GM12878 (cell line): ENCODE data around the gene CDC6. TPM values are rescaled to one million over a fixed set of nuclear protein-coding genes. Genes with fewer than 3 reads are reported as not detected.
A peak's percentile ranks its signal among the peaks of the same experiment; 100 is the strongest.

Experiments used
- ATAC-seq: fragments of 200-7000 bp; cut with Tn5 transposase; 3 replicates; pipeline ENCODE4 v1.9.1; 2020; ENCODE audit warnings: mild to moderate bottlenecking, moderate library complexity
- BruUV-seq: library from RNA; stranded (reverse); fragments of 400-500 nt; replicated peaks from 2 replicates; lab custom pipeline; 2021; lab: Mats Ljungman, UMichigan
- CTCF ChIA-PET: fragments of 300-600 bp; sonication (Branson Sonifier 250); formaldehyde crosslinking; extraction: SDS; loops from one replicate; lab custom pipeline; 2021; ENCODE audit warnings: inconsistent platforms; lab: Yijun Ruan, JAX
- POLR2A ChIA-PET: fragments of 350-600 bp; formaldehyde crosslinking; extraction: SDS; loops from one replicate; lab custom pipeline; 2021; ENCODE audit warnings: inconsistent platforms; lab: Charles Lee
- RAD21 ChIA-PET: fragments of 300-600 bp; sonication (Branson Sonifier 250); formaldehyde crosslinking; loops from one replicate; lab custom pipeline; 2023; ENCODE audit warnings: antibody characterized with exemption; ENCODE audit not compliant: unreplicated experiment; lab: Charles Lee
- SMC1A ChIA-PET: fragments of 300-600 bp; sonication (Branson Sonifier 250); formaldehyde crosslinking; loops from one replicate; lab custom pipeline; 2023; ENCODE audit not compliant: unreplicated experiment, uncharacterized antibody; lab: Charles Lee
- DNase-seq: peaks from one replicate; pipeline ENCODE4 v3.0.0-alpha.2; 2011; ENCODE audit warnings: low read depth, low spot score
- FAIRE-seq: peaks from 3 replicates; lab custom pipeline; 2011; peaks lifted over from hg19 to GRCh38; lab: Jason Lieb, UNC
- H2AFZ ChIP-seq: 2 replicates; pipeline ENCODE4 v1.6.0; 2011; ENCODE audit warnings: low read depth, low read length, control low read depth; ENCODE audit not compliant: control insufficient read depth
- H3K27ac ChIP-seq: 2 replicates; pipeline ENCODE4 v1.5.1; 2011; ENCODE audit warnings: control low read depth; ENCODE audit not compliant: control insufficient read depth, insufficient read depth
- H3K27me3 ChIP-seq, 2 experiments: replicated peaks in 1 of 2; 2 replicates each; pipeline versions ENCODE4 v1.6.0 to v1.6.1; 2011; ENCODE audit warnings: low read length in 1 of 2; ENCODE audit not compliant: control insufficient read depth in 2 of 2, insufficient read depth in 2 of 2
- H3K36me3 ChIP-seq, 2 experiments: 2 replicates each; pipeline ENCODE4 v1.5.1; 2011; ENCODE audit warnings: low read length in 1 of 2; ENCODE audit not compliant: control insufficient read depth in 2 of 2, insufficient read depth in 2 of 2
- H3K4me1 ChIP-seq: 2 replicates; pipeline ENCODE4 v1.6.1; 2011; ENCODE audit warnings: mild to moderate bottlenecking, low read length, moderate library complexity, mixed read lengths; ENCODE audit not compliant: control insufficient read depth, insufficient read depth
- H3K4me2 ChIP-seq: 2 replicates; pipeline ENCODE4 v1.6.0; 2011; ENCODE audit warnings: control low read depth; ENCODE audit not compliant: control insufficient read depth, insufficient read depth
- H3K4me3 ChIP-seq: fragments of 200-600 bp; sonication (generic); 2 replicates; pipeline ENCODE4 v1.5.1; 2016
- H3K79me2 ChIP-seq: 2 replicates; pipeline ENCODE4 v1.6.0; 2011; ENCODE audit warnings: low read length; ENCODE audit not compliant: control insufficient read depth, insufficient read depth
- H3K9ac ChIP-seq: 2 replicates; pipeline ENCODE4 v1.8.0; 2011; ENCODE audit warnings: low read length, control low read depth, mixed read lengths; ENCODE audit not compliant: control insufficient read depth, insufficient read depth
- H3K9me3 ChIP-seq: replicated peaks from 3 replicates; pipeline ENCODE4 v1.5.1; 2011; ENCODE audit warnings: mild to moderate bottlenecking, low read length; ENCODE audit not compliant: control insufficient read depth, insufficient read depth
- H4K20me1 ChIP-seq: 2 replicates; pipeline ENCODE4 v1.6.0; 2011; ENCODE audit not compliant: control insufficient read depth, insufficient read depth
- RUNX3 ChIP-seq: IDR thresholded peaks from 2 replicates; pipeline ENCODE4 v1.6.1; 2012; ENCODE audit warnings: low read length, inconsistent platforms
- WGBS: methylation state at CpG from one replicate; pipeline ENCODE4 v1.1.6; 2016; ENCODE audit warnings: low lambda C conversion rate; ENCODE audit not compliant: insufficient replicate concordance, insufficient coverage; ENCODE audit errors: missing lambda C conversion rate; 5-methylcytosine and 5-hydroxymethylcytosine counted together
- in situ Hi-C: fragments of 300-500 bp; cut with MboI; formaldehyde crosslinking; loops from 9 replicates; pipeline ENCODE4 v1.14.3; 2018; ENCODE audit warnings: mixed read lengths
- intact Hi-C: fragments of 100-400 bp; cut with micrococcal nuclease; formaldehyde crosslinking; loops from one replicate; pipeline ENCODE4 v1.14.2; 2022; ENCODE audit not compliant: unreplicated experiment
- polyA plus RNA-seq, 11 experiments: library from polyadenylated mRNA; depleted of rRNA in 4 of 11; unstranded in 6 of 11; stranded (reverse) in 5 of 11; fragments of >200 nt; fragmentation: Nextera tagmentation in 4 of 11; fragmentation: Illumina TruSeq in 1 of 11; extraction: Ambion mirVana in 4 of 11; extraction: Trizol in 1 of 11; gene quantifications; 1 replicate in 1 of 11; 2 replicates in 10 of 11; pipeline versions ENCODE4 v1.2.1 to v1.2.3, GENCODE V29; 2011 to 2016; ENCODE audit warnings: inconsistent platforms in 2 of 11, missing spikeins in 2 of 11, low read depth in 1 of 11
- total RNA-seq, 4 experiments: library from RNA; depleted of rRNA in 3 of 4; stranded (reverse); fragments of >200 nt in 3 of 4; fragmentation: Illumina TruSeq in 1 of 4; extraction: Trizol in 1 of 4; gene quantifications; 2 replicates each; pipeline versions ENCODE4 v1.2.1 to v1.2.3, GENCODE V29; 2013 to 2021
- TF ChIP-seq, protein P1 (sequence below): IDR thresholded peaks from 2 replicates; pipeline ENCODE4 v1.6.1; 2011; ENCODE audit warnings: low read depth, low read length, improper control_type of control experiment, borderline replicate concordance
- TF ChIP-seq, protein P2 (sequence below): fragments of 450-650 bp; IDR thresholded peaks from 2 replicates; pipeline ENCODE4 v1.6.1; 2017; ENCODE audit warnings: low read depth, mild to moderate bottlenecking, moderate library complexity
- TF ChIP-seq, protein P3 (sequence below), 3 experiments: IDR thresholded peaks in 2 of 3; conservative IDR thresholded peaks in 1 of 3; 2 replicates each; pipeline ENCODE4 v1.5.1; 2011; ENCODE audit warnings: low read depth in 3 of 3, low read length in 3 of 3, mild to moderate bottlenecking in 3 of 3, control low read depth in 2 of 3, moderate library complexity in 2 of 3, inconsistent platforms in 1 of 3, mixed read lengths in 1 of 3; ENCODE audit not compliant: control insufficient read depth in 2 of 3, insufficient read depth in 1 of 3; ENCODE audit errors: extremely low read depth in 1 of 3

Gene CDC6
- total and polyA plus RNA-seq, 10 of the 15 experiments (the other 5 are each of a cell fraction or from before 2014, with no cell fraction given), result 13.3 to 60.9 (median 47.6) TPM

DNA sequence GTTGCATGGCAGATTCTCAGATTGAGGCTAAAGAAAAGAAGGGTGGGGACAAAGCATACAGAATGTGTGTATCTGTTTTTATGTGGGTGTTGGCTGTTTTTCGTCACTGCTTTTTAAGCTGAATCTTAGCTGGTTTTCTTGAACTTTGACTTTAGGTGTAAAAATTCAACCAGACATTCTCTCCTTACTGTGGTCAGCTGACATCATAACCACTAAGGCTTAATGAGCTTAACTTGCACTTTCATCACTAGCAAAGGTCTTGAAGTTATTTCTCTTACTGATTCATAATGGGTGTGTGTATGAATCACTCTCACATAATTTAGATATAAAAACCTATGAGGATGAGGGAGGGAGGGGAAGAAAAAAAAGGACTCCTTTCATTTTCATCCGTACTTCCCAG, 4.0 kb upstream of the CDC6 start (continued):
- TF ChIP-seq, protein P1, sequence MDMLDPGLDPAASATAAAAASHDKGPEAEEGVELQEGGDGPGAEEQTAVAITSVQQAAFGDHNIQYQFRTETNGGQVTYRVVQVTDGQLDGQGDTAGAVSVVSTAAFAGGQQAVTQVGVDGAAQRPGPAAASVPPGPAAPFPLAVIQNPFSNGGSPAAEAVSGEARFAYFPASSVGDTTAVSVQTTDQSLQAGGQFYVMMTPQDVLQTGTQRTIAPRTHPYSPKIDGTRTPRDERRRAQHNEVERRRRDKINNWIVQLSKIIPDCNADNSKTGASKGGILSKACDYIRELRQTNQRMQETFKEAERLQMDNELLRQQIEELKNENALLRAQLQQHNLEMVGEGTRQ, result no peak
- TF ChIP-seq, protein P2, sequence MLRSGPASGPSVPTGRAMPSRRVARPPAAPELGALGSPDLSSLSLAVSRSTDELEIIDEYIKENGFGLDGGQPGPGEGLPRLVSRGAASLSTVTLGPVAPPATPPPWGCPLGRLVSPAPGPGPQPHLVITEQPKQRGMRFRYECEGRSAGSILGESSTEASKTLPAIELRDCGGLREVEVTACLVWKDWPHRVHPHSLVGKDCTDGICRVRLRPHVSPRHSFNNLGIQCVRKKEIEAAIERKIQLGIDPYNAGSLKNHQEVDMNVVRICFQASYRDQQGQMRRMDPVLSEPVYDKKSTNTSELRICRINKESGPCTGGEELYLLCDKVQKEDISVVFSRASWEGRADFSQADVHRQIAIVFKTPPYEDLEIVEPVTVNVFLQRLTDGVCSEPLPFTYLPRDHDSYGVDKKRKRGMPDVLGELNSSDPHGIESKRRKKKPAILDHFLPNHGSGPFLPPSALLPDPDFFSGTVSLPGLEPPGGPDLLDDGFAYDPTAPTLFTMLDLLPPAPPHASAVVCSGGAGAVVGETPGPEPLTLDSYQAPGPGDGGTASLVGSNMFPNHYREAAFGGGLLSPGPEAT, result 0 out of 2 replicates have a peak, but pooled peaks have one; percentile 29

GRCh38 chr17:40284085-40284713, 3.5 kb upstream of the CDC6 start:
- no peaks in the 10 kb centered on the region for H4K20me1 ChIP-seq
- no peaks in the 10 kb centered on the region for H3K27me3 ChIP-seq
- no peak overlapping the region for H3K9ac ChIP-seq
- DNase-seq (no peak), ATAC-seq (no peak), FAIRE-seq (no peak)
- no peak overlapping the region for H3K4me3 ChIP-seq
- no peak overlapping the region for H3K27ac ChIP-seq
- intact Hi-C loops (loop anchor here (5.0 kb wide), 1 partner anchor 42 kb away; no protein-coding TSS in a partner anchor), in situ Hi-C loops (loop anchor here (25.0 kb wide), 1 partner anchor 272 kb away; the partner anchor contains the start of gene CSF3)
- BruUV-seq, result no TSS peak
- TF ChIP-seq, protein P3, sequence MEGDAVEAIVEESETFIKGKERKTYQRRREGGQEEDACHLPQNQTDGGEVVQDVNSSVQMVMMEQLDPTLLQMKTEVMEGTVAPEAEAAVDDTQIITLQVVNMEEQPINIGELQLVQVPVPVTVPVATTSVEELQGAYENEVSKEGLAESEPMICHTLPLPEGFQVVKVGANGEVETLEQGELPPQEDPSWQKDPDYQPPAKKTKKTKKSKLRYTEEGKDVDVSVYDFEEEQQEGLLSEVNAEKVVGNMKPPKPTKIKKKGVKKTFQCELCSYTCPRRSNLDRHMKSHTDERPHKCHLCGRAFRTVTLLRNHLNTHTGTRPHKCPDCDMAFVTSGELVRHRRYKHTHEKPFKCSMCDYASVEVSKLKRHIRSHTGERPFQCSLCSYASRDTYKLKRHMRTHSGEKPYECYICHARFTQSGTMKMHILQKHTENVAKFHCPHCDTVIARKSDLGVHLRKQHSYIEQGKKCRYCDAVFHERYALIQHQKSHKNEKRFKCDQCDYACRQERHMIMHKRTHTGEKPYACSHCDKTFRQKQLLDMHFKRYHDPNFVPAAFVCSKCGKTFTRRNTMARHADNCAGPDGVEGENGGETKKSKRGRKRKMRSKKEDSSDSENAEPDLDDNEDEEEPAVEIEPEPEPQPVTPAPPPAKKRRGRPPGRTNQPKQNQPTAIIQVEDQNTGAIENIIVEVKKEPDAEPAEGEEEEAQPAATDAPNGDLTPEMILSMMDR (IDR thresholded peaks at IDR 0.05 in 2 of 3, conservative IDR thresholded peaks at IDR 0.05 in 1 of 3; ENCODE audit: control insufficient read depth in 2 of 3, extremely low read depth in 1 of 3, insufficient read depth in 1 of 3, low read depth in 3 of 3, low read length in 3 of 3), result 0 out of 6 replicates have a peak, but pooled peaks of 1 of the 3 experiments have one; percentile 3
- TF ChIP-seq RUNX3, result no peak
- no peaks in the 10 kb centered on the region for H3K4me1 ChIP-seq
- ChIA-PET CTCF (interaction anchor here (0.6 to 2.9 kb wide), 7 partner anchors 8 to 230 kb away, joined by 3 to 13 read pairs (median 5); partner anchors contain the start of gene MED24), SMC1A (interaction anchor here (0.6 to 1.7 kb wide), 14 partner anchors 12 to 230 kb away, joined by 3 to 9 read pairs (median 3); partner anchors contain the start of genes MED24 and WIPF2), RAD21 (interaction anchor here (0.8 to 2.2 kb wide), 6 partner anchors 21 to 171 kb away, joined by 3 to 10 read pairs (median 4); partner anchors contain the start of gene WIPF2), POLR2A (interaction anchor here (0.6 to 1.3 kb wide), 6 partner anchors 40 to 133 kb away, joined by 3 to 7 read pairs (median 4); no protein-coding TSS in a partner anchor)
- WGBS, result 71% methylated on average over 2 of the region's 2 CpGs
- H3K36me3 ChIP-seq, result peaks cover 4 to 16% of the 10 kb centered on the region in 2 experiments
- H2AFZ ChIP-seq, result no peak overlapping the region
- H3K9me3 ChIP-seq, result no peaks in the 10 kb centered on the region
- no peak overlapping the region for H3K4me2 ChIP-seq
- H3K79me2 ChIP-seq, result peaks cover 12% of the 10 kb centered on the region
